IMR-90 (cell line): ENCODE measurements around the gene JPH3. TPM values are rescaled to one million over a fixed set of nuclear protein-coding genes. Genes with fewer than 3 reads are reported as not detected.

Experiments
- ATAC-seq: fragments of 200-7000 bp; cut with Tn5 transposase; 2 replicates; pipeline ENCODE4 v1.9.1; 2020; ENCODE audit warnings: low read depth, mild to moderate bottlenecking, moderate library complexity
- BruUV-seq: library from RNA; stranded (reverse); fragments of 400-500 nt; replicated peaks from 2 replicates; lab custom pipeline; 2021; lab: Mats Ljungman, UMichigan
- CTCF ChIA-PET: fragments of 300-600 bp; formaldehyde crosslinking; extraction: SDS; loops from one replicate; lab custom pipeline; 2021; ENCODE audit warnings: antibody characterized with exemption; lab: Yijun Ruan, JAX
- POLR2A ChIA-PET: fragments of 300-600 bp; sonication (Branson Sonifier 250); formaldehyde crosslinking; loops from one replicate; lab custom pipeline; 2022; ENCODE audit warnings: antibody characterized with exemption; ENCODE audit not compliant: unreplicated experiment; lab: Charles Lee
- DNase-seq: peaks from one replicate; pipeline ENCODE4 v3.0.0; 2013
- H2AFZ ChIP-seq: replicated peaks from 2 replicates; pipeline ENCODE3; 2013; ENCODE audit warnings: low read length, mild to moderate bottlenecking; ENCODE audit not compliant: poor library complexity
- H2AK5ac ChIP-seq: 2 replicates; pipeline ENCODE4 v1.6.1; 2013; ENCODE audit warnings: low read depth, low read length, inconsistent platforms
- H2AK9ac ChIP-seq: replicated peaks from 2 replicates; pipeline ENCODE3; 2013; ENCODE audit warnings: mild to moderate bottlenecking, low read depth, low read length, moderate library complexity; ENCODE audit not compliant: poor library complexity
- H2BK120ac ChIP-seq: 2 replicates; pipeline ENCODE4 v1.6.1; 2013; ENCODE audit warnings: low read depth, low read length, inconsistent platforms
- H2BK15ac ChIP-seq: 3 replicates; pipeline ENCODE4 v1.6.1; 2013; ENCODE audit warnings: low read depth, low read length, inconsistent platforms
- H2BK20ac ChIP-seq: 2 replicates; pipeline ENCODE4 v1.6.1; 2013; ENCODE audit warnings: low read depth, mild to moderate bottlenecking, inconsistent platforms, low read length, moderate library complexity
- H2BK5ac ChIP-seq: 2 replicates; pipeline ENCODE4 v1.6.1; 2013; ENCODE audit warnings: mild to moderate bottlenecking, low read depth, low read length, inconsistent platforms; ENCODE audit not compliant: poor library complexity, severe bottlenecking
- H3K14ac ChIP-seq: replicated peaks from 2 replicates; pipeline ENCODE4 v1.6.1; 2013; ENCODE audit warnings: low read depth, low read length, inconsistent platforms
- H3K18ac ChIP-seq: 2 replicates; pipeline ENCODE4 v1.6.1; 2013; ENCODE audit warnings: low read depth, low read length, control low read depth
- H3K23ac ChIP-seq: 2 replicates; pipeline ENCODE4 v1.6.1; 2013; ENCODE audit warnings: low read depth, low read length, inconsistent platforms
- H3K27ac ChIP-seq: 2 replicates; pipeline ENCODE4 v1.5.1; 2013; ENCODE audit warnings: mild to moderate bottlenecking, control low read depth, low read length; ENCODE audit not compliant: insufficient read depth
- H3K27me3 ChIP-seq: 2 replicates; pipeline ENCODE4 v1.6.1; 2013; ENCODE audit warnings: low read length; ENCODE audit not compliant: control insufficient read depth, insufficient read depth
- H3K36me3 ChIP-seq: 2 replicates; pipeline ENCODE4 v1.6.1; 2013; ENCODE audit warnings: low read length, mixed read lengths; ENCODE audit not compliant: control insufficient read depth, insufficient read depth
- H3K4ac ChIP-seq: 2 replicates; pipeline ENCODE4 v1.6.1; 2013; ENCODE audit warnings: low read depth, low read length, inconsistent platforms
- H3K4me1 ChIP-seq: 2 replicates; pipeline ENCODE4 v1.6.1; 2013; ENCODE audit warnings: low read length, mixed read lengths; ENCODE audit not compliant: control insufficient read depth, insufficient read depth
- H3K4me2 ChIP-seq: 2 replicates; pipeline ENCODE4 v1.6.1; 2013; ENCODE audit warnings: low read depth, mild to moderate bottlenecking, control low read depth, low read length, moderate library complexity
- H3K4me3 ChIP-seq: 2 replicates; pipeline ENCODE4 v1.5.1; 2013; ENCODE audit warnings: low read depth, mild to moderate bottlenecking, control low read depth, low read length, moderate library complexity; ENCODE audit not compliant: insufficient read depth
- H3K56ac ChIP-seq: 2 replicates; pipeline ENCODE4 v1.6.1; 2013; ENCODE audit warnings: low read length, inconsistent platforms; ENCODE audit not compliant: insufficient read depth; ENCODE audit errors: extremely low read depth
- H3K79me1 ChIP-seq, 2 experiments: 2 replicates each; pipeline ENCODE4 v1.6.1; 2013; ENCODE audit warnings: low read length in 2 of 2, inconsistent platforms in 1 of 2, low read depth in 1 of 2
- H3K9ac ChIP-seq: 2 replicates; pipeline ENCODE4 v1.6.1; 2013; ENCODE audit warnings: low read depth, low read length, control low read depth
- H3K9me1 ChIP-seq: 2 replicates; pipeline ENCODE4 v1.6.1; 2013; ENCODE audit warnings: low read length, inconsistent platforms; ENCODE audit not compliant: insufficient read depth
- H3K9me3 ChIP-seq: 2 replicates; pipeline ENCODE4 v1.6.1; 2013; ENCODE audit warnings: low read length; ENCODE audit not compliant: control insufficient read depth, insufficient read depth
- H4K20me1 ChIP-seq: 2 replicates; pipeline ENCODE4 v1.6.1; 2013; ENCODE audit warnings: low read length, inconsistent platforms; ENCODE audit not compliant: insufficient read depth
- H4K5ac ChIP-seq: 2 replicates; pipeline ENCODE4 v1.6.1; 2013; ENCODE audit warnings: mild to moderate bottlenecking, low read depth, low read length, control low read depth
- H4K8ac ChIP-seq, 2 experiments: 2 replicates each; pipeline ENCODE4 v1.6.1; 2013; ENCODE audit warnings: low read depth in 2 of 2, low read length in 2 of 2, control low read depth in 1 of 2, inconsistent platforms in 1 of 2
- H4K91ac ChIP-seq: 2 replicates; pipeline ENCODE4 v1.6.1; 2013; ENCODE audit warnings: low read depth, low read length, inconsistent platforms; ENCODE audit not compliant: insufficient read depth
- CHD1 ChIP-seq: IDR thresholded peaks from 2 replicates; pipeline ENCODE4 v1.6.1; 2012; ENCODE audit warnings: low read depth, low read length, improper control_type of control experiment
- MAZ ChIP-seq: IDR thresholded peaks from 2 replicates; pipeline ENCODE4 v1.6.1; 2012; ENCODE audit warnings: low read depth, mild to moderate bottlenecking, low read length, improper control_type of control experiment, moderate library complexity, borderline replicate concordance
- MXI1 ChIP-seq: IDR thresholded peaks from 2 replicates; pipeline ENCODE4 v1.6.1; 2012; ENCODE audit warnings: low read depth, mild to moderate bottlenecking, low read length, moderate library complexity, borderline replicate concordance
- RAD21 ChIP-seq: IDR thresholded peaks from 2 replicates; pipeline ENCODE4 v1.6.1; 2012; ENCODE audit warnings: low read length, improper control_type of control experiment
- RCOR1 ChIP-seq: IDR thresholded peaks from 2 replicates; pipeline ENCODE4 v1.6.1; 2012; ENCODE audit warnings: mild to moderate bottlenecking, low read length, improper control_type of control experiment; ENCODE audit not compliant: insufficient replicate concordance
- RFX5 ChIP-seq: IDR thresholded peaks from 2 replicates; pipeline ENCODE4 v1.8.0; 2012; ENCODE audit warnings: low read depth, mild to moderate bottlenecking, low read length, moderate library complexity
- SMC3 ChIP-seq: fragments of 150-350 bp; IDR thresholded peaks from 2 replicates; pipeline ENCODE4 v1.6.1; 2016; ENCODE audit warnings: low read depth, mild to moderate bottlenecking, antibody characterized with exemption, low read length, moderate library complexity
- WGBS, 2 experiments: methylation state at CpG; one replicate each; pipeline versions ENCODE4 v1.1.5 to v1.1.7; 2013; ENCODE audit warnings: missing lambda C conversion rate in 2 of 2; ENCODE audit not compliant: insufficient read length in 1 of 2; ENCODE audit errors: extremely low coverage in 2 of 2; 5-methylcytosine and 5-hydroxymethylcytosine counted together
- dilution Hi-C: fragments of 300-500 bp; cut with HindIII; formaldehyde crosslinking; loops from one replicate; pipeline ENCODE4 v1.14.3; 2018; ENCODE audit warnings: low sequenced_read_pairs; ENCODE audit not compliant: unreplicated experiment
- in situ Hi-C: fragments of 300-500 bp; cut with MboI; formaldehyde crosslinking; loops from 3 replicates; pipeline ENCODE4 v1.14.3; 2019; ENCODE audit warnings: low sequenced_read_pairs, inconsistent platforms, mixed read lengths
- intact Hi-C: fragments of 100-400 bp; cut with micrococcal nuclease; formaldehyde crosslinking; loops from 2 replicates; pipeline ENCODE4 v1.10.0; 2022
- polyA plus RNA-seq, 3 experiments: library from polyadenylated mRNA; depleted of rRNA; stranded (reverse); fragments of >200 nt; gene quantifications; 2 replicates each; pipeline ENCODE4 v1.2.3, GENCODE V29; 2012; ENCODE audit warnings: low replicate concordance in 1 of 3
- total RNA-seq: library from RNA; depleted of rRNA; stranded (reverse); fragments of >200 nt; gene quantifications from 2 replicates; pipeline ENCODE4 v1.2.3, GENCODE V29; 2012
- TF ChIP-seq, protein P1 (sequence below): fragments of 150-350 bp; IDR thresholded peaks from 2 replicates; pipeline ENCODE4 v1.6.1; 2016; ENCODE audit warnings: low read depth, mild to moderate bottlenecking, low read length, moderate library complexity, borderline replicate concordance
- TF ChIP-seq, protein P2 (sequence below): fragments of 150-350 bp; IDR thresholded peaks from 2 replicates; pipeline ENCODE4 v1.6.1; 2017; ENCODE audit warnings: mild to moderate bottlenecking, antibody characterized with exemption, low read length, low read depth

The JPH3 gene
- total and polyA plus RNA-seq, 2 of the 4 experiments (the other 2 are of a cell fraction), result 0.03 TPM; not detected in 1

DNA sequence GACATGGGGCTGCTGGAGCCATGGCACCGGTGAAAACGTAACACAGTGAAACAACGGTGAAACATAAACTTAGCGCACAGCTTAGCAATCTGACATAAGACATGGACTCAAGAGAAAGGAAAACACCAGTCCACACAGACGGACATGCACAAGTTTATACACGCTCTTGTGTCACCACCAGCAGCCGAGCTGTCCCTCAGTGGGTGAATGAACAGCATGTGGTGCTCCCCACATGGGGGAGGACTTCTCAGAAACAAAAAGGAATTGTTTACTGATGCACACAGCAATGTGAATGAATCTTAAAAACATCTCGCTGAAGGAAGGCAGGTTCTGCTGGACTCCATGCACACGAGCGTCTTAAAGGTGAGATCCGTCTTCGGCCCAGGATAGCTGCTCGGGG is 129.3 kb downstream of the JPH3 start:
- ChIA-PET POLR2A (no interaction called here), CTCF (no interaction called here)
- no peak overlapping the region for H3K56ac ChIP-seq
- no peak overlapping the region for H2BK120ac ChIP-seq
- H3K18ac ChIP-seq, result no peak overlapping the region
- H3K4me2 ChIP-seq, result no peak overlapping the region
- H3K4me1 ChIP-seq, result 0 out of 2 replicates have a peak, but pooled peaks cover 4% of the 10 kb centered on the region
- BruUV-seq, result no TSS peak
- H3K9me1 ChIP-seq, result peaks cover 5% of the 10 kb centered on the region
- no peak overlapping the region for H3K14ac ChIP-seq
- peaks cover 21% of the 10 kb centered on the region for H4K20me1 ChIP-seq
- no peak overlapping the region for H2AK5ac ChIP-seq
- TF ChIP-seq MXI1, result no peak
- TF ChIP-seq MAZ, result no peak
- TF ChIP-seq, protein P1, sequence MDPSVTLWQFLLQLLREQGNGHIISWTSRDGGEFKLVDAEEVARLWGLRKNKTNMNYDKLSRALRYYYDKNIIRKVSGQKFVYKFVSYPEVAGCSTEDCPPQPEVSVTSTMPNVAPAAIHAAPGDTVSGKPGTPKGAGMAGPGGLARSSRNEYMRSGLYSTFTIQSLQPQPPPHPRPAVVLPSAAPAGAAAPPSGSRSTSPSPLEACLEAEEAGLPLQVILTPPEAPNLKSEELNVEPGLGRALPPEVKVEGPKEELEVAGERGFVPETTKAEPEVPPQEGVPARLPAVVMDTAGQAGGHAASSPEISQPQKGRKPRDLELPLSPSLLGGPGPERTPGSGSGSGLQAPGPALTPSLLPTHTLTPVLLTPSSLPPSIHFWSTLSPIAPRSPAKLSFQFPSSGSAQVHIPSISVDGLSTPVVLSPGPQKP, result no peak
- no peak for TF ChIP-seq RAD21
- TF ChIP-seq RCOR1, result no peak
- TF ChIP-seq RFX5, result no peak
- TF ChIP-seq, protein P2, sequence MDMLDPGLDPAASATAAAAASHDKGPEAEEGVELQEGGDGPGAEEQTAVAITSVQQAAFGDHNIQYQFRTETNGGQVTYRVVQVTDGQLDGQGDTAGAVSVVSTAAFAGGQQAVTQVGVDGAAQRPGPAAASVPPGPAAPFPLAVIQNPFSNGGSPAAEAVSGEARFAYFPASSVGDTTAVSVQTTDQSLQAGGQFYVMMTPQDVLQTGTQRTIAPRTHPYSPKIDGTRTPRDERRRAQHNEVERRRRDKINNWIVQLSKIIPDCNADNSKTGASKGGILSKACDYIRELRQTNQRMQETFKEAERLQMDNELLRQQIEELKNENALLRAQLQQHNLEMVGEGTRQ, result no peak
- TF ChIP-seq CHD1, result no peak
- TF ChIP-seq SMC3, result no peak
- no peak overlapping the region for H4K91ac ChIP-seq
- no peak overlapping the region for H3K4me3 ChIP-seq
- H2BK15ac ChIP-seq, result no peak overlapping the region
- no peaks in the 10 kb centered on the region for H3K9me3 ChIP-seq
- no peak overlapping the region for H4K5ac ChIP-seq
- H4K8ac ChIP-seq, result no peak overlapping the region
- no peak overlapping the region for H3K9ac ChIP-seq
- peaks cover 17% of the 10 kb centered on the region for H3K36me3 ChIP-seq
- no peak overlapping the region for H2AK9ac ChIP-seq
- H3K27ac ChIP-seq, result no peak overlapping the region
- no peaks in the 10 kb centered on the region for H3K27me3 ChIP-seq
- DNase-seq (no peak), ATAC-seq (no peak)
- H3K4ac ChIP-seq, result no peak overlapping the region
- H3K79me1 ChIP-seq, result peaks cover 0 to 12% of the 10 kb centered on the region in 2 experiments; a peak in 2 of 4 replicates
- no peak overlapping the region for H2BK20ac ChIP-seq
- no peak overlapping the region for H2BK5ac ChIP-seq
- no peak overlapping the region for H3K23ac ChIP-seq
- H2AFZ ChIP-seq, result no peak overlapping the region
- intact Hi-C loops (no loop called here), dilution Hi-C loops (no loop called here), in situ Hi-C loops (no loop called here)
- WGBS, 2 experiments, result 100% methylated on average over 7 of the region's 13 CpGs; no CpG with 5 or more reads in 1 of the 2 experiments
